Stimulated activated CD8-positive, alpha-beta memory T cell treated with anti-CD3 and anti-CD28 coated beads, Interleukin-4, amount 100 ng/mL, for 48 hours (primary cell): Measurements from ENCODE around the gene EFCAB6.

Experiments used
- DNase-seq: peaks from one replicate; pipeline ENCODE4 v3.0.0-alpha.2; 2020

EFCAB6 gene

GRCh38 chr22:43633631-43634285, 178.3 kb downstream of the EFCAB6 start:
- DNase-seq, result no peak

GRCh38 chr22:43631846-43632245, 180.3 kb downstream of the EFCAB6 start:
- no peak for DNase-seq

- DNase-seq, result no peak
These were observed 180.9 kb downstream of the EFCAB6 start for GRCh38 chr22:43631201-43631600.

GRCh38 chr22:43630451-43630850, 181.7 kb downstream of the EFCAB6 start:
- DNase-seq, result no peak

GRCh38 chr22:43628250-43628649, 183.9 kb downstream of the EFCAB6 start:
- no peak for DNase-seq

- no peak for DNase-seq
These were observed 184.5 kb downstream of the EFCAB6 start for GRCh38 chr22:43627485-43628213.

GRCh38 chr22:43625242-43625641, 186.9 kb downstream of the EFCAB6 start:
- DNase-seq, result no peak

GRCh38 chr22:43624144-43624998, 187.7 kb downstream of the EFCAB6 start:
- DNase-seq, result no peak

GRCh38 chr22:43622886-43623285, 189.2 kb downstream of the EFCAB6 start:
- no peak for DNase-seq

GRCh38 chr22:43620197-43620596, 191.9 kb downstream of the EFCAB6 start:
- DNase-seq, result no peak

- no peak for DNase-seq
These were observed 193.6 kb downstream of the EFCAB6 start for GRCh38 chr22:43618517-43618916.

GRCh38 chr22:43616645-43617044, 195.5 kb downstream of the EFCAB6 start:
- DNase-seq, result no peak

- DNase-seq, result no peak
These were observed 211.8 kb downstream of the EFCAB6 start for GRCh38 chr22:43600265-43600664.

- DNase-seq, result no peak
These were observed 219.6 kb downstream of the EFCAB6 start for GRCh38 chr22:43592476-43592875.

- no peak for DNase-seq
These were observed 220.7 kb downstream of the EFCAB6 start for GRCh38 chr22:43591380-43591779.

- DNase-seq, result no peak
These were observed 224.5 kb downstream of the EFCAB6 start for GRCh38 chr22:43587574-43587973.

GRCh38 chr22:43583501-43583900, 228.6 kb downstream of the EFCAB6 start:
- no peak for DNase-seq

- no peak for DNase-seq
These were observed 229.7 kb downstream of the EFCAB6 start for GRCh38 chr22:43582394-43582793.

GRCh38 chr22:43580271-43580750, 231.8 kb downstream of the EFCAB6 start:
- DNase-seq, result no peak

- DNase-seq, result no peak
These were observed 237.4 kb downstream of the EFCAB6 start for GRCh38 chr22:43574738-43575137.

- no peak for DNase-seq
These were observed 239.4 kb downstream of the EFCAB6 start for GRCh38 chr22:43572710-43573109.

GRCh38 chr22:43571181-43571580, 240.9 kb downstream of the EFCAB6 start:
- DNase-seq, result no peak

GRCh38 chr22:43570531-43571165, 241.5 kb downstream of the EFCAB6 start:
- DNase-seq, result no peak
